LNCaP clone FGC (cell line): ENCODE results near the gene PPM1D.
"Not testable (repeated sequence)": the region's sequence is repeated elsewhere in the genome, so short reads cannot be mapped to it uniquely, and the experiment has no call there.

Experiments used
- DNase-seq: peaks from one replicate; pipeline ENCODE4 v3.0.0-alpha.2; 2011; ENCODE audit warnings: low read depth
- H3K4me3 ChIP-seq: 2 replicates; pipeline ENCODE4 v1.5.1; 2011; ENCODE audit warnings: mild to moderate bottlenecking, low read depth, low read length, control low read depth
- TF ChIP-seq, protein P1 (sequence below): IDR thresholded peaks from 2 replicates; pipeline ENCODE4 v1.5.1; 2012; ENCODE audit warnings: mild to moderate bottlenecking; ENCODE audit not compliant: control insufficient read depth, insufficient read depth; ENCODE audit errors: extremely low read depth

PPM1D gene

DNA sequence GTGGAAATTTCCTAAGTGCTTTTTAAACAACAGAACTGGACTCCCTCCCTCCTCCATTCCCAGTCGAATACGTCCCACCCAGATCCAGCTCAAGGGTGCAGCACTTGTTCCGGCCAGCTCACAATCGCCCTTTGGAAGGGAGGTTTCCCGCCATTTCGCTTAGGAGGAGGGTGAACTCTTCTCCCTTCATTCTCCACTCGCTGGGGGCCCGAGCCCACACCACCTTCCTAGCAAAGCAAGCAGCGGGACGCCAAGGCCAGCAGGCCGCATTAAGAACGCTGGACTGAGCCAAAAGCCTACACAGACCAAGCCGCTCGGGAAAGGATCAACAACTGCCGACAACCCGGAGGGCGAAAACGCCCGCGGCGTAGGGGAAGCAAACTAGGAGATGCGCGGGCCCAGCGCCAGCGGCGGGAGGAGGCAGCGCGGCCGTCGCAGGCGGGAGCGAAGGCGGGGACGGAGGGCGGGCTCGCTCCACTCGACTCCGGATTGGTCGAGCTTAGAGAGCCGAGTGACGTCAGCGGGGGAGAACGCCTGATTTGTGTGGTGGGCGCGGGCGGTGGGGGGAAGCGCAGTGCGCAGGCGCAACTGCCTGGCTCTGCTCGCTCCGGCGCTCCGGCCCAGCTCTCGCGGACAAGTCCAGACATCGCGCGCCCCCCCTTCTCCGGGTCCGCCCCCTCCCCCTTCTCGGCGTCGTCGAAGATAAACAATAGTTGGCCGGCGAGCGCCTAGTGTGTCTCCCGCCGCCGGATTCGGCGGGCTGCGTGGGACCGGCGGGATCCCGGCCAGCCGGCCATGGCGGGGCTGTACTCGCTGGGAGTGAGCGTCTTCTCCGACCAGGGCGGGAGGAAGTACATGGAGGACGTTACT lies at the start of gene PPM1D:
TSS of gene PPM1D (plus strand) at position 574 of the 870 bp plus-strand sequence. CDS start at position 796, 222 bp downstream.
- TF ChIP-seq, protein P1, sequence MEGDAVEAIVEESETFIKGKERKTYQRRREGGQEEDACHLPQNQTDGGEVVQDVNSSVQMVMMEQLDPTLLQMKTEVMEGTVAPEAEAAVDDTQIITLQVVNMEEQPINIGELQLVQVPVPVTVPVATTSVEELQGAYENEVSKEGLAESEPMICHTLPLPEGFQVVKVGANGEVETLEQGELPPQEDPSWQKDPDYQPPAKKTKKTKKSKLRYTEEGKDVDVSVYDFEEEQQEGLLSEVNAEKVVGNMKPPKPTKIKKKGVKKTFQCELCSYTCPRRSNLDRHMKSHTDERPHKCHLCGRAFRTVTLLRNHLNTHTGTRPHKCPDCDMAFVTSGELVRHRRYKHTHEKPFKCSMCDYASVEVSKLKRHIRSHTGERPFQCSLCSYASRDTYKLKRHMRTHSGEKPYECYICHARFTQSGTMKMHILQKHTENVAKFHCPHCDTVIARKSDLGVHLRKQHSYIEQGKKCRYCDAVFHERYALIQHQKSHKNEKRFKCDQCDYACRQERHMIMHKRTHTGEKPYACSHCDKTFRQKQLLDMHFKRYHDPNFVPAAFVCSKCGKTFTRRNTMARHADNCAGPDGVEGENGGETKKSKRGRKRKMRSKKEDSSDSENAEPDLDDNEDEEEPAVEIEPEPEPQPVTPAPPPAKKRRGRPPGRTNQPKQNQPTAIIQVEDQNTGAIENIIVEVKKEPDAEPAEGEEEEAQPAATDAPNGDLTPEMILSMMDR: no peak
- H3K4me3 ChIP-seq: peak within 1 kb of the TSS; percentile 73
- DNase-seq: peak; percentile 94

GRCh38 chr17:60552255-60552654 lies 47.7 kb upstream of the PPM1D start:
- not testable (repeated sequence) for H3K4me3 ChIP-seq, DNase-seq

GRCh38 chr17:60554377-60554788 lies 45.6 kb upstream of the PPM1D start:
- H3K4me3 ChIP-seq: no peak overlapping the region
- DNase-seq: no peak
- TF ChIP-seq, protein P1: no peak

GRCh38 chr17:60555786-60556185 lies 44.2 kb upstream of the PPM1D start:
- no peak for DNase-seq
- H3K4me3 ChIP-seq: no peak overlapping the region

DNA sequence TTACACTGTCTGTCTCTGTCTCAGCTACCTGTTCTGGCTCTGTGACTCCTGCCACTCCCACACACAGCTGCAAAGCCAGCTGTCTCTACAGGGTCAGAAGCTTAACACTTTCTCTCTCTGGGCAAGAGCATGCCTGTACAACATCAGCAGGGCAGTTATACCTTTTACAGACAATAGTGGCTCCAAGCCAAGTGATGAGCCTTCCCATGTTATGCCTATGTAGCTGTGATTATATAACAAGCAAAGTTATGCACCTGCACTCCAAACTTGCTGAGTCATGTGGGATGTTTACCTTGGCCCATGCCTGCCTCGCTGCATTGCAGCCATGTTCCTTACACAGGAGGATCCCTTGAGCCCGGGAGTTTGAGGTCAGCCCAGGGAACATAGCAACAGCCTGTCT lies 42.2 kb upstream of the PPM1D start:
- no peak overlapping the region for H3K4me3 ChIP-seq
- no peak for DNase-seq
- TF ChIP-seq, protein P1: no peak

More at GRCh38 chr17:60555786-60556185, 44.2 kb upstream of the PPM1D start:
- TF ChIP-seq, protein P1: no peak

GRCh38 chr17:60559659-60559994 lies 40.4 kb upstream of the PPM1D start:
- TF ChIP-seq, protein P1: no peak
- no peak overlapping the region for H3K4me3 ChIP-seq
- DNase-seq: no peak

- H3K4me3 ChIP-seq: no peak overlapping the region
- no peak for DNase-seq
- TF ChIP-seq, protein P1: no peak
Measured at GRCh38 chr17:60559995-60560859, 39.8 kb upstream of the PPM1D start.
